Activated naive CD8-positive, alpha-beta T cell treated with anti-CD3 and anti-CD28 coated beads, Interleukin-2, amount 50 U/mL, for 24 hours (primary cell): ENCODE data around the gene PRF1.

Experiments
- ATAC-seq: fragments of 150-1000 bp; cut with Tn5 transposase; one replicate; pipeline ENCODE4 v1.10.0; 2021
- DNase-seq: peaks from one replicate; pipeline ENCODE4 v3.0.0; 2021
- H3K27ac Mint-ChIP-seq: one replicate; pipeline ENCODE4 v1.8.0; 2021; ENCODE audit warnings: mild to moderate bottlenecking, mixed read lengths
- H3K27me3 Mint-ChIP-seq: one replicate; pipeline ENCODE4 v1.8.0; 2021; ENCODE audit warnings: mixed read lengths
- H3K36me3 Mint-ChIP-seq: one replicate; pipeline ENCODE4 v1.8.0; 2021; ENCODE audit warnings: low read depth, mixed read lengths
- H3K4me1 Mint-ChIP-seq: one replicate; pipeline ENCODE4 v1.8.0; 2021; ENCODE audit warnings: mixed read lengths
- H3K4me3 Mint-ChIP-seq: one replicate; pipeline ENCODE4 v1.8.0; 2021; ENCODE audit warnings: mild to moderate bottlenecking, moderate library complexity, mixed read lengths
- H3K9me3 Mint-ChIP-seq: one replicate; pipeline ENCODE4 v1.8.0; 2021; ENCODE audit warnings: mixed read lengths

Gene PRF1

GRCh38 chr10:70568113-70568512, 34.4 kb downstream of the PRF1 start:
- Mint-ChIP-seq H3K27ac (no peak overlapping the region), H3K9me3 (no peaks in the 10 kb centered on the region), H3K4me3 (no peak overlapping the region), H3K4me1 (peaks cover 20% of the 10 kb centered on the region), H3K27me3 (no peaks in the 10 kb centered on the region), H3K36me3 (peaks cover 3% of the 10 kb centered on the region)
- no peak for ATAC-seq
- DNase-seq = no peak

- no peak for ATAC-seq
- peaks cover 3% of the 10 kb centered on the region for H3K36me3 Mint-ChIP-seq
- no peaks in the 10 kb centered on the region for H3K27me3 Mint-ChIP-seq
- H3K4me1 Mint-ChIP-seq = peaks cover 24% of the 10 kb centered on the region
- no peak overlapping the region for H3K27ac Mint-ChIP-seq
- H3K4me3 Mint-ChIP-seq = no peak overlapping the region
- H3K9me3 Mint-ChIP-seq = no peaks in the 10 kb centered on the region
- no peak for DNase-seq
Observed at GRCh38 chr10:70567603-70568002, 34.9 kb downstream of the PRF1 start.

- peaks cover 3% of the 10 kb centered on the region for H3K36me3 Mint-ChIP-seq
- no peak overlapping the region for H3K4me3 Mint-ChIP-seq
- H3K27ac Mint-ChIP-seq = no peak overlapping the region
- ATAC-seq (no peak), DNase-seq (no peak)
- peaks cover 27% of the 10 kb centered on the region for H3K4me1 Mint-ChIP-seq
- H3K27me3 Mint-ChIP-seq = no peaks in the 10 kb centered on the region
- H3K9me3 Mint-ChIP-seq = no peaks in the 10 kb centered on the region
Observed at GRCh38 chr10:70566515-70567290, 35.8 kb downstream of the PRF1 start.

GRCh38 chr10:70565556-70566514, 36.7 kb downstream of the PRF1 start:
- Mint-ChIP-seq H3K27ac (no peak overlapping the region), H3K4me3 (no peak overlapping the region), H3K4me1 (peaks cover 26% of the 10 kb centered on the region), H3K36me3 (peaks cover 3% of the 10 kb centered on the region), H3K9me3 (no peaks in the 10 kb centered on the region), H3K27me3 (no peaks in the 10 kb centered on the region)
- DNase-seq (no peak), ATAC-seq (no peak)

GRCh38 chr10:70564901-70565351, 37.6 kb downstream of the PRF1 start:
- Mint-ChIP-seq H3K27me3 (no peaks in the 10 kb centered on the region), H3K4me1 (peaks cover 27% of the 10 kb centered on the region), H3K9me3 (no peaks in the 10 kb centered on the region), H3K4me3 (no peak overlapping the region), H3K36me3 (peaks cover 3% of the 10 kb centered on the region), H3K27ac (no peak overlapping the region)
- no peak for DNase-seq
- ATAC-seq = peak; percentile 47

- Mint-ChIP-seq H3K4me3 (no peak overlapping the region), H3K27me3 (no peaks in the 10 kb centered on the region), H3K9me3 (no peaks in the 10 kb centered on the region), H3K36me3 (no peaks in the 10 kb centered on the region), H3K27ac (no peak overlapping the region), H3K4me1 (peaks cover 27% of the 10 kb centered on the region)
- DNase-seq (no peak), ATAC-seq (no peak)
Observed at GRCh38 chr10:70564113-70564725, 38.3 kb downstream of the PRF1 start.

- no peaks in the 10 kb centered on the region for H3K36me3 Mint-ChIP-seq
- H3K4me1 Mint-ChIP-seq = peaks cover 36% of the 10 kb centered on the region
- H3K27me3 Mint-ChIP-seq = no peaks in the 10 kb centered on the region
- H3K4me3 Mint-ChIP-seq = no peak overlapping the region
- DNase-seq (no peak), ATAC-seq (no peak)
- H3K27ac Mint-ChIP-seq = no peak overlapping the region
- no peaks in the 10 kb centered on the region for H3K9me3 Mint-ChIP-seq
Observed at GRCh38 chr10:70563230-70563629, 39.3 kb downstream of the PRF1 start.

- Mint-ChIP-seq H3K27ac (no peak overlapping the region), H3K4me1 (peaks cover 36% of the 10 kb centered on the region), H3K4me3 (no peak overlapping the region), H3K9me3 (no peaks in the 10 kb centered on the region), H3K27me3 (no peaks in the 10 kb centered on the region), H3K36me3 (no peaks in the 10 kb centered on the region)
- ATAC-seq = no peak
- no peak for DNase-seq
Observed at GRCh38 chr10:70562036-70562755, 40.3 kb downstream of the PRF1 start.

- no peaks in the 10 kb centered on the region for H3K27me3 Mint-ChIP-seq
- ATAC-seq (no peak), DNase-seq (no peak)
- H3K36me3 Mint-ChIP-seq = no peaks in the 10 kb centered on the region
- no peak overlapping the region for H3K27ac Mint-ChIP-seq
- no peak overlapping the region for H3K4me3 Mint-ChIP-seq
- H3K4me1 Mint-ChIP-seq = peaks cover 36% of the 10 kb centered on the region
- H3K9me3 Mint-ChIP-seq = no peaks in the 10 kb centered on the region
Observed at GRCh38 chr10:70561558-70561957, 41.0 kb downstream of the PRF1 start.

GRCh38 chr10:70561070-70561469, 41.5 kb downstream of the PRF1 start:
- ATAC-seq = no peak
- Mint-ChIP-seq H3K27ac (no peak overlapping the region), H3K9me3 (no peaks in the 10 kb centered on the region), H3K36me3 (no peaks in the 10 kb centered on the region), H3K27me3 (no peaks in the 10 kb centered on the region), H3K4me3 (no peak overlapping the region), H3K4me1 (peaks cover 36% of the 10 kb centered on the region)
- no peak for DNase-seq

GRCh38 chr10:70560511-70560941, 42.0 kb downstream of the PRF1 start:
- no peaks in the 10 kb centered on the region for H3K36me3 Mint-ChIP-seq
- H3K4me3 Mint-ChIP-seq = no peak overlapping the region
- DNase-seq (no peak), ATAC-seq (no peak)
- no peak overlapping the region for H3K27ac Mint-ChIP-seq
- H3K4me1 Mint-ChIP-seq = peaks cover 36% of the 10 kb centered on the region
- no peaks in the 10 kb centered on the region for H3K9me3 Mint-ChIP-seq
- H3K27me3 Mint-ChIP-seq = no peaks in the 10 kb centered on the region

GRCh38 chr10:70559861-70560260, 42.7 kb downstream of the PRF1 start:
- no peaks in the 10 kb centered on the region for H3K9me3 Mint-ChIP-seq
- no peaks in the 10 kb centered on the region for H3K36me3 Mint-ChIP-seq
- H3K4me3 Mint-ChIP-seq = no peak overlapping the region
- H3K27me3 Mint-ChIP-seq = no peaks in the 10 kb centered on the region
- H3K4me1 Mint-ChIP-seq = peaks cover 36% of the 10 kb centered on the region
- no peak overlapping the region for H3K27ac Mint-ChIP-seq
- ATAC-seq = no peak
- DNase-seq = no peak

- ATAC-seq (peak; percentile 87), DNase-seq (peak; percentile 85)
- Mint-ChIP-seq H3K27me3 (no peaks in the 10 kb centered on the region), H3K36me3 (no peaks in the 10 kb centered on the region), H3K9me3 (no peaks in the 10 kb centered on the region), H3K4me1 (peaks cover 36% of the 10 kb centered on the region), H3K4me3 (peak overlapping the region; percentile 68), H3K27ac (peak overlapping the region; percentile 65)
Observed at GRCh38 chr10:70558871-70559810, 43.4 kb downstream of the PRF1 start.
